HG02798 (cell line): ENCODE data around the gene ATP7B.
A peak's percentile ranks its signal among the peaks of the same experiment; 100 is the strongest.
"Not testable (repeated sequence)": the region's sequence is repeated elsewhere in the genome, so short reads cannot be mapped to it uniquely, and the experiment has no call there.

Experiments used
- ATAC-seq: cut with Tn5 transposase; IDR thresholded peaks from one replicate; pipeline ENCODE4 v1.9.1; 2021; ENCODE audit warnings: mild to moderate bottlenecking; ENCODE audit not compliant: unreplicated experiment, poor library complexity

Gene ATP7B

GRCh38 chr13:52009946-52010345 is 1.3 kb downstream of the ATP7B start:
- no peak for ATAC-seq

GRCh38 chr13:52006523-52007245 is 4.6 kb downstream of the ATP7B start:
- ATAC-seq: no peak

GRCh38 chr13:52005841-52006522 is 5.3 kb downstream of the ATP7B start:
- no peak for ATAC-seq

- no peak for ATAC-seq
These were observed 6.6 kb downstream of the ATP7B start for GRCh38 chr13:52004511-52005170.

DNA sequence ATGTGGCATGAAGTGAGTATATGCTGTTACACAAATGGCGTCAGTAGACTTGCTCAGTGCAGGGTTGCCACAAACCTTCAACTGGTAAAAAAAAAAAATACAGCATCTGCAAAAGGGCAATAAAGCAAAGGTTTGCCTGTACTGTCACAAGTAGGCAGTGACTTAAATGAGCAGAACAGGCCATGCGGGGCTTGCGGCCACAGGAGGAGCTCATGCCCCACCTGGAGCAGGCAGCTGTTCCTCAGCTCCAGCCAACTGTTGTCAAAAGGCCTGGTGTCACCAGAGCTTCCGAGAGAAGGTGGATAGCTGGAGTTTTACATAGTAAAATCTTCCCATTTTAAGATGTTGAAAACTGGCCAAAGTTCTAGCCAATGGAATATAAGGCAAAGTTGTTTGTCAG is 7.7 kb downstream of the ATP7B start:
- ATAC-seq: no peak

- ATAC-seq: no peak
These were observed 8.9 kb downstream of the ATP7B start for GRCh38 chr13:52002361-52002760.

DNA sequence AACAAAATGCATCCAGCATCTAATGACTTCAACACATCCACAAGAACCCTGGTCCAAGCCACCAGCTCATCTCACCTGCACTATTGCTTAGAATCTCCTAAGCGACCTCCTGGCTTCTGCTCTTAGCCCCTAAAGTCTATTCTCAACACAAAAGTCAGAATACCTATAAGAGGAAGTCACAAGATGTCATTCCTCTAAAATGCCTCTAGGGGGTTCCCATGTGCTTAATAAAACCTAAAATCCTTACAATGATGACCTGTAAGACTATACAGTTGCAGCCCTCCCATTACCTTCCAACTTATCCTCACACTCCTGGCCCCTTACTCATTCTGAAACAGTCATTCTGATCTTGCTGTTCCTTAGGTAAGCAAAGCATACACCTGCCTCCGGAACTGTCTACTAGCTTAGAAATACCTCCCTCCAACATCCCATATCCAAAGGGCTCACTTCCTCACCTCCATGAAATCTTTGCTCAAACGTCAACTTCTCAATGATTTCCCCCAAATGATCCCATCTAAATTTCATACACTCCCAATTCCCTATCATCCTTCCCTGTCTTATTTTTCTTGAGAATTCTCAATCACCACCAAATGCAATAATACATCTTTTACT is 10.0 kb downstream of the ATP7B start:
- peak; percentile 84 for ATAC-seq

DNA sequence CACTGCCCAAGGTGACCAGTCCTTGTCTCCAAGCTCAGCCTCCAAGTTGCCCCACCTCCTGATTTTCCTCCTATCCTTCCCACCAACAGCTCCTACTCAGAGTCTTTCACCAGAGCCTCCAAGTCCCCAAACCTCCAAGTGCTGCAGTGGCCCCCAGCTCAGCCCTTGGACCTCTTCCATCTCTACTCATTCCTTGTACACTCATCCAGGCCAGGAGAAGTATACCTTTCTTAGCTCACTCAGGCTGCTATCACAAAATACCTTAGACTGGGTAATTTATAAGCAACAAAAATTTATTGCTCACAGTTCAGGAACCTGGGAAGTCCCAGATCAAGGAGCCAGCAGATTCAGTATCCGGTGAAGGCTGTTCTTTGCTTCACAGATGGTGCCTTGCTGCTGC is 11.3 kb downstream of the ATP7B start:
- ATAC-seq: no peak

GRCh38 chr13:51999510-51999911 is 11.7 kb downstream of the ATP7B start:
- no peak for ATAC-seq

DNA sequence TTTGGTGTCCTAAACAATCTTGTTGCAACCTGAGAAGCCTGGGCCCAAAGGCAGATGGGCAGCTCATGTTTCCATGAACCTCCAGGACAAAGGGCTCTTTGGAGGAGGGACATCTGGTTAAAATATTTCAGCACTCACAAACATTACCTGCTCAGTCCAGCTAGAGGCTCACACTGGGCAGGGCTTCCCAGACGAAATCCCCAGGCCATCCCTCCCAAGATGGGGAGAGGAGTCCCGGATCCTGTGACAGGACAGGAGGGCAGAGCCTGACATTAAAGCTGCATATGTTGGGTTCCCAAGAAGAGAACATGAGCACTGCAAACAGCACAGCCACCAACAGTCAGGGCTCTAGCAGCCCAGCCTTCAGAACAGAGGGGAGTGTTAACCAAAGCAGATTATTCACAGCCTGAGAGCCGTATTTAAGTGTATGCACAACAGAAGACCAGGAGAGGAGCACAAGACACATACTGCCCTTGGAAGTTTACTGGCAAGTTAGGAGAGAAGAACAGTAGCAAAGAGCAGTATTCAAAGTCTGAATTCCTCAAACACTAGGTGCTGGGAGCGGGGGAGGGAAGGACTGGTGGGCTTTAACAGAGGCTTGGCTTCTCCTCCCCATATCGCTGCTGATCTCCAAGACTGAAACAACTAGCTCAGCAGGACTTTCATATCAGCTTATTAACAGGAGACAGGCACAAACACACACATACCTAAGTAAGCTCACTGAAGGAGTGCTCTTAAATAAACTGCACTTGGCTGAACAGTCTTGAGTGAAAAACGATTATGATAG is 12.3 kb downstream of the ATP7B start:
- no peak for ATAC-seq

DNA sequence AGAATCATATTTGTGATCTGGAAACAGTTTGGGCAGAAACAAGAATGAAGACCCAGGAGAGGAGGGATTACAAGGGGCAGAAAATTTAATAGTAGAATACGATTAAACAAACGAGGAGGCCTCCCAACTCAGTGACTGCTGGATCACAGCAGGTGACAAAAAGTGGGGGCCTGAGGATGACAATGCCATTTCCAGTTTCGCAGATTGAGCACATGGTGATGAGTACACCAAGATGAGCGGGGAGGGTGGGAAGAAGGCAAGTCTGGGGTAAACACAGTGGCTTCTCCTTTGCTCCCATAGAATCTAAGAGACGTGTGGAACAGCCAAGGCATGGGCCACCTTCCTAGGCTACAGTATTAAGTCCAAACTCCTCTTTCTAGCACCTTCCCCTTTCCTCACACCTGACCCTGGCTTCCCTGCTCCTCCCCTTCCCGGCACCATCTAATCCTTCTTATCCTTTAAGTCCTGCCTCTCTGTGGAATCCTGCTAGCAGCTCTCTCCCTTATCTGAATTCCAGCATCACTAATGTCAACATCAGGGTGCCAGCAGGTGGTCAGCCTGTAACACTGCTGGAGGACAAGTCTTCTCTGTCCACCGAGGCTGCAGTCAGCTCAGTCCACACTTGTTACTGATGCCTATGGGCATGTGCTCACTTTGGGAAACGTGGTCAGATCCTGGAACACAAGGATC is 13.5 kb downstream of the ATP7B start:
- no peak for ATAC-seq

DNA sequence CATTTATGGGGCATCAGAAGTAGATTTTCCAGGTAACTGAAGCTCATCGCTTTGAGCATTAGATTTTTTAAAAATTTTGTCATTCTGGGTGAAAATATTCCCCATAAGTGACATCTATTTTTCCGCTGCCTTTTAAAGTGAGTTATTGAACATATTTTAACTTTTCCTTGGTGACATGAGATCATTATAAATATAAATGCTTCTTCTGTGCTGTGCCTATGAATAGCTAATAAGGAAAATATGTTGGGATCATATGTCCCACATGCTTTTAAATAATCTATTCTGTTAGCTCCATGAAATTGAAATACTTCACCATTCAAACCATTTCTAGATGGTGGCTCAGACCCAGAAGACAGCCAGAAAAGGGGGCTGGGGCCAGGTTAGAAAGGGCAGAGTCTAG is 14.1 kb downstream of the ATP7B start:
- no peak for ATAC-seq

DNA sequence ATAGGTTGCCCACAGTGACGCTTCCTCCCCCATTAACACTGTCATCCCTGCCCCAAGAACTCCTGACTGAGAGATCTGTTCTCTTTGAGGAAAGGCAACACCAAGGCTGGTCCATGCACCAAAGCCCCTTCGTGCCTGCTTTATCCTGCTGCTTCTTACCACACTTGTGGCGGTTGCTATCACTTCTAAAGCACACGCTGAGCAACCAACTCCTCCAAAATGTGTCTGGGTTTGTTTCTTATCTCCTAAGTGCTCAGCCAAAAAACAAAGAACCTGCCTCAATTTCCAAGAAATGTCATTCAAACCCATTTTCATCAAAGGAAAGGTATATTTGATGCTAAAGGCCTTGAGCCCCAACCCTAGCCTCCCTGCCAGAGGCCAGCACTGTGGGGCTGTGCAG is 14.6 kb downstream of the ATP7B start:
- no peak for ATAC-seq

DNA sequence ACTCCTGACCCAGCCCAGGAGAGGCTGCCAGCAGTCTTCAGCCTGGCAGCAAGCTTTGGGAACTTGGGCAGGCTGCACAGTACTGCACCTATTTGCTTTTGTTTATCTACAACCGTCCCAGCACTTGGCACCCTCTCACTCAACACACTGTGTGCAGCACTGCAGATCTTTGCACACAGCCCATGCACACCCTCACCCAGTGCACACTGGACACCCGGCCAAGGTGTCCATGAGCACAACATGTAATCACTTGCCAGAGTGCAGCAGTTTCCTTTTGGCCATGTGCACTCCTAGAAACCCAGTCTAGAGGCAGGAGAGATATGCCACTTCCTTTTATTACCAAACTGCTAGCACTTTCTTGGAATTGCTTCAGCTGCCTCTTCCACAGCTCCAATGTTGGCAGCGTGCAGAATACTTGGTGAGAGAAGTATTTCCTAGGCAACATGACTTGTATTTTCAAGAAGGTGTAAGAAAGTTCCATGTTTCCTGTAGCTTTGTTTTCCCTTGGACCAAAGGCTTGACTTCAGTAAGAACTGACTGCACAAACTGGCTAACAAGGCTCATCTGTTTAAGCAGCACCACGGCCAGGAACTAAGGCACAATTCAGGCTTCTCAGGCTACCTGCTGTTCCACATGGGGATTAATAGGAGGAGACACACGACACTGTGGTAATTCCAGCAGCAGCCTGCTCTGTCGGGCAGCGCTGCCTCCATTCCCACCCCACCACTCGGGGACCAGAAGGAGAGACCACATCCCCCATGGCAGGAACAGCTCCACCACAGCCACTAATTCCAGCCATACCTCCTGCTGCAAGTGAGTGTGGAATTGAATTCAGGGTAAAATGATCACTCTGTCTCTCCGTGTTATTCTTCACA is 15.3 kb downstream of the ATP7B start:
- no peak for ATAC-seq

DNA sequence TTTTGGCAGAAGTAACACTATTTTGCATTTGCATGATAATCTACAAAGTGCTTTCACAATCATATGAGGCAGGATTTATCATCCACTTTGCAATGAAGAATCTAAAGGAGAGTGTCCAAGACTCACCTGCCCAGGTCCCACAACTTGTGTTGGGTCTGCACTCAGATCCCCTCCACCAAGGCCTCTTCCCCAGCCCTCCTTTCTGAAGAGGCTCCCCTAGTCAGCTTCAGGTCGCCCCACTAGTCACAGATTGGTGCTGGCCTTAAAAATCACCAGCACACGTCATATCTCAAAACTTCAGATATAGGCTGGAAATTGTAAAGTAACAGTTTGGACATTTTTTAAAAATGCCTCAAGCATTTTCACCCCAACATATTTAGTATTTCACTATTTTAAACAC is 17.5 kb downstream of the ATP7B start:
- ATAC-seq: no peak

GRCh38 chr13:51988988-51989618 is 22.1 kb downstream of the ATP7B start:
- ATAC-seq: no peak

DNA sequence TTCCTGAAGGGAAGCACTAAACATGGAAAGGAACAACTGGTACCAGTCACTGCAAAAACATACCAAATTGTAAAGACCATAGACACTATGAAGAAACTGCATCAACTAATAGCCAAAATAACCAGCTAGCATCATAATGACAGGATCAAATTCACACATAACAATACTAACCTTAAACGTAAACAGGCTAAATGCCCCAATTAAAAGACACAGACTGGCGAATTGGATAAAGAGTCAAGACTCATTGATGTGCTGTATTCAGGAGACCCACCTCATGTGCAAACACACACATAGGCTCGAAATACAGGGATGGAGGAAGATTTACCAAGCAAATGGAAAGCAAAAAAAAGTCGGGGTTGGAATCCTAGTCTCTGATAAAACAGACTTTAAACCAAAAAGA is 26.3 kb downstream of the ATP7B start:
- not testable (repeated sequence) for ATAC-seq

GRCh38 chr13:51983292-51983691 is 28.0 kb downstream of the ATP7B start:
- not testable (repeated sequence) for ATAC-seq
